ENCODE measurements around the gene AURKAIP1.

AURKAIP1 gene

DNA sequence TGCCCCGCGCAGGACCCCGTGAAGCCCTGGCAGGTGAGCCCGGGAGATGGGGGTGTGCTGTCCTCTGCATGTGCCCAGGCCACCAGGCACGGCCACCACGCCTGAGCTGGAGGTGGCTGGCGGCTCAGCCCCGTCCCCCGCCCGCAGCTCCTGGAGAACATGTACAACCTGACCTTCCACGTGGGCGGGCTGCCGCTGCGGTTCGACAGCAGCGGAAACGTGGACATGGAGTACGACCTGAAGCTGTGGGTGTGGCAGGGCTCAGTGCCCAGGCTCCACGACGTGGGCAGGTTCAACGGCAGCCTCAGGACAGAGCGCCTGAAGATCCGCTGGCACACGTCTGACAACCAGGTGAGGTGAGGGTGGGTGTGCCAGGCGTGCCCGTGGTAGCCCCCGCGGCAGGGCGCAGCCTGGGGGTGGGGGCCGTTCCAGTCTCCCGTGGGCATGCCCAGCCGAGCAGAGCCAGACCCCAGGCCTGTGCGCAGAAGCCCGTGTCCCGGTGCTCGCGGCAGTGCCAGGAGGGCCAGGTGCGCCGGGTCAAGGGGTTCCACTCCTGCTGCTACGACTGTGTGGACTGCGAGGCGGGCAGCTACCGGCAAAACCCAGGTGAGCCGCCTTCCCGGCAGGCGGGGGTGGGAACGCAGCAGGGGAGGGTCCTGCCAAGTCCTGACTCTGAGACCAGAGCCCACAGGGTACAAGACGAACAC is 42.1 kb downstream of the AURKAIP1 start:
- Histone ChIP-seq H3K4me3 (replicated peaks; ENCODE audit: insufficient read depth, low read length) (no peak overlapping the region), H3K27ac (replicated peaks) (no peak overlapping the region), H3K27me3 (ENCODE audit: insufficient read depth, poor library complexity, severe bottlenecking) (no peaks in the 10 kb centered on the region)
- DNase-seq (ENCODE audit: low read depth in 1 of 2, low spot score in 1 of 2) = no peak
- TF ChIP-seq, protein P1, sequence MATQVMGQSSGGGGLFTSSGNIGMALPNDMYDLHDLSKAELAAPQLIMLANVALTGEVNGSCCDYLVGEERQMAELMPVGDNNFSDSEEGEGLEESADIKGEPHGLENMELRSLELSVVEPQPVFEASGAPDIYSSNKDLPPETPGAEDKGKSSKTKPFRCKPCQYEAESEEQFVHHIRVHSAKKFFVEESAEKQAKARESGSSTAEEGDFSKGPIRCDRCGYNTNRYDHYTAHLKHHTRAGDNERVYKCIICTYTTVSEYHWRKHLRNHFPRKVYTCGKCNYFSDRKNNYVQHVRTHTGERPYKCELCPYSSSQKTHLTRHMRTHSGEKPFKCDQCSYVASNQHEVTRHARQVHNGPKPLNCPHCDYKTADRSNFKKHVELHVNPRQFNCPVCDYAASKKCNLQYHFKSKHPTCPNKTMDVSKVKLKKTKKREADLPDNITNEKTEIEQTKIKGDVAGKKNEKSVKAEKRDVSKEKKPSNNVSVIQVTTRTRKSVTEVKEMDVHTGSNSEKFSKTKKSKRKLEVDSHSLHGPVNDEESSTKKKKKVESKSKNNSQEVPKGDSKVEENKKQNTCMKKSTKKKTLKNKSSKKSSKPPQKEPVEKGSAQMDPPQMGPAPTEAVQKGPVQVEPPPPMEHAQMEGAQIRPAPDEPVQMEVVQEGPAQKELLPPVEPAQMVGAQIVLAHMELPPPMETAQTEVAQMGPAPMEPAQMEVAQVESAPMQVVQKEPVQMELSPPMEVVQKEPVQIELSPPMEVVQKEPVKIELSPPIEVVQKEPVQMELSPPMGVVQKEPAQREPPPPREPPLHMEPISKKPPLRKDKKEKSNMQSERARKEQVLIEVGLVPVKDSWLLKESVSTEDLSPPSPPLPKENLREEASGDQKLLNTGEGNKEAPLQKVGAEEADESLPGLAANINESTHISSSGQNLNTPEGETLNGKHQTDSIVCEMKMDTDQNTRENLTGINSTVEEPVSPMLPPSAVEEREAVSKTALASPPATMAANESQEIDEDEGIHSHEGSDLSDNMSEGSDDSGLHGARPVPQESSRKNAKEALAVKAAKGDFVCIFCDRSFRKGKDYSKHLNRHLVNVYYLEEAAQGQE (IDR thresholded peaks at IDR 0.05; ENCODE audit: insufficient replicate concordance, low read depth) = no peak
- peak; percentile 32; the same call in 1 of the 2 replicates for TF ChIP-seq POLR2AphosphoS5 (IDR thresholded peaks at IDR 0.05; ENCODE audit: low read depth)

DNA sequence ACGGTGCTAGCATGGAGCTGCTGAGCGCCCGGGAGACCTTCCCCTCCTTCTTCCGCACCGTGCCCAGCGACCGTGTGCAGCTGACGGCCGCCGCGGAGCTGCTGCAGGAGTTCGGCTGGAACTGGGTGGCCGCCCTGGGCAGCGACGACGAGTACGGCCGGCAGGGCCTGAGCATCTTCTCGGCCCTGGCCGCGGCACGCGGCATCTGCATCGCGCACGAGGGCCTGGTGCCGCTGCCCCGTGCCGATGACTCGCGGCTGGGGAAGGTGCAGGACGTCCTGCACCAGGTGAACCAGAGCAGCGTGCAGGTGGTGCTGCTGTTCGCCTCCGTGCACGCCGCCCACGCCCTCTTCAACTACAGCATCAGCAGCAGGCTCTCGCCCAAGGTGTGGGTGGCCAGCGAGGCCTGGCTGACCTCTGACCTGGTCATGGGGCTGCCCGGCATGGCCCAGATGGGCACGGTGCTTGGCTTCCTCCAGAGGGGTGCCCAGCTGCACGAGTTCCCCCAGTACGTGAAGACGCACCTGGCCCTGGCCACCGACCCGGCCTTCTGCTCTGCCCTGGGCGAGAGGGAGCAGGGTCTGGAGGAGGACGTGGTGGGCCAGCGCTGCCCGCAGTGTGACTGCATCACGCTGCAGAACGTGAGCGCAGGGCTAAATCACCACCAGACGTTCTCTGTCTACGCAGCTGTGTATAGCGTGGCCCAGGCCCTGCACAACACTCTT is 42.8 kb downstream of the AURKAIP1 start:
- Histone ChIP-seq H3K4me3 (replicated peaks; ENCODE audit: insufficient read depth, low read length) (no peak overlapping the region), H3K27me3 (ENCODE audit: insufficient read depth, poor library complexity, severe bottlenecking) (no peaks in the 10 kb centered on the region), H3K27ac (replicated peaks) (no peak overlapping the region)
- DNase-seq (ENCODE audit: low read depth in 1 of 2, low spot score in 1 of 2) = no peak
- TF ChIP-seq, protein P1 (IDR thresholded peaks at IDR 0.05; ENCODE audit: insufficient replicate concordance, low read depth) = no peak
- TF ChIP-seq POLR2AphosphoS5 (IDR thresholded peaks at IDR 0.05; ENCODE audit: low read depth) = 0 out of 2 replicates have a peak, but pooled peaks have one; percentile 14
- TF ChIP-seq, protein P2, sequence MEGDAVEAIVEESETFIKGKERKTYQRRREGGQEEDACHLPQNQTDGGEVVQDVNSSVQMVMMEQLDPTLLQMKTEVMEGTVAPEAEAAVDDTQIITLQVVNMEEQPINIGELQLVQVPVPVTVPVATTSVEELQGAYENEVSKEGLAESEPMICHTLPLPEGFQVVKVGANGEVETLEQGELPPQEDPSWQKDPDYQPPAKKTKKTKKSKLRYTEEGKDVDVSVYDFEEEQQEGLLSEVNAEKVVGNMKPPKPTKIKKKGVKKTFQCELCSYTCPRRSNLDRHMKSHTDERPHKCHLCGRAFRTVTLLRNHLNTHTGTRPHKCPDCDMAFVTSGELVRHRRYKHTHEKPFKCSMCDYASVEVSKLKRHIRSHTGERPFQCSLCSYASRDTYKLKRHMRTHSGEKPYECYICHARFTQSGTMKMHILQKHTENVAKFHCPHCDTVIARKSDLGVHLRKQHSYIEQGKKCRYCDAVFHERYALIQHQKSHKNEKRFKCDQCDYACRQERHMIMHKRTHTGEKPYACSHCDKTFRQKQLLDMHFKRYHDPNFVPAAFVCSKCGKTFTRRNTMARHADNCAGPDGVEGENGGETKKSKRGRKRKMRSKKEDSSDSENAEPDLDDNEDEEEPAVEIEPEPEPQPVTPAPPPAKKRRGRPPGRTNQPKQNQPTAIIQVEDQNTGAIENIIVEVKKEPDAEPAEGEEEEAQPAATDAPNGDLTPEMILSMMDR (IDR thresholded peaks at IDR 0.05; ENCODE audit: insufficient read depth, low read length) = no peak

DNA sequence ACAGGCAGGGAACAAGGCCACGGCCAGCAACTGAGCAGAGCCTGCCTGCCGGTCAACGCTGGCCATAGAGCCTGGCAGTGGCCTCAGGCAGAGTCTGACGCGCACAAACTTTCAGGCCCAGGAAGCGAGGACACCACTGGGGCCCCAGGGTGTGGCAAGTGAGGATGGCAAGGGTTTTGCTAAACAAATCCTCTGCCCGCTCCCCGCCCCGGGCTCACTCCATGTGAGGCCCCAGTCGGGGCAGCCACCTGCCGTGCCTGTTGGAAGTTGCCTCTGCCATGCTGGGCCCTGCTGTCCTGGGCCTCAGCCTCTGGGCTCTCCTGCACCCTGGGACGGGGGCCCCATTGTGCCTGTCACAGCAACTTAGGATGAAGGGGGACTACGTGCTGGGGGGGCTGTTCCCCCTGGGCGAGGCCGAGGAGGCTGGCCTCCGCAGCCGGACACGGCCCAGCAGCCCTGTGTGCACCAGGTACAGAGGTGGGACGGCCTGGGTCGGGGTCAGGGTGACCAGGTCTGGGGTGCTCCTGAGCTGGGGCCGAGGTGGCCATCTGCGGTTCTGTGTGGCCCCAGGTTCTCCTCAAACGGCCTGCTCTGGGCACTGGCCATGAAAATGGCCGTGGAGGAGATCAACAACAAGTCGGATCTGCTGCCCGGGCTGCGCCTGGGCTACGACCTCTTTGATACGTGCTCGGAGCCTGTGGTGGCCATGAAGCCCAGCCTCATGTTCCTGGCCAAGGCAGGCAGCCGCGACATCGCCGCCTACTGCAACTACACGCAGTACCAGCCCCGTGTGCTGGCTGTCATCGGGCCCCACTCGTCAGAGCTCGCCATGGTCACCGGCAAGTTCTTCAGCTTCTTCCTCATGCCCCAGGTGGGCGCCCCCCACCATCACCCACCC is 43.7 kb downstream of the AURKAIP1 start, which contains the start of gene TAS1R3:
Gene TAS1R3, plus strand, starts transcription at position 213 of the 898 bp plus-strand sequence. Its CDS starts 66 bp downstream, at position 279.
- Histone ChIP-seq H3K4me3 (replicated peaks; ENCODE audit: insufficient read depth, low read length) (no peak within 1 kb of the TSS), H3K27me3 (ENCODE audit: insufficient read depth, poor library complexity, severe bottlenecking) (no peaks in the 10 kb centered on the region), H3K27ac (replicated peaks) (0 out of 2 replicates have a peak within 1 kb of the TSS, but pooled peaks have one; percentile 13)
- peak in 1 of 2 experiments; percentile 25 for DNase-seq (ENCODE audit: low read depth in 1 of 2, low spot score in 1 of 2)
- TF ChIP-seq SPI1 (IDR thresholded peaks at IDR 0.05; ENCODE audit: borderline replicate concordance, low read depth) (no peak), POLR2AphosphoS5 (IDR thresholded peaks at IDR 0.05; ENCODE audit: low read depth) (no peak), GABPA (IDR thresholded peaks at IDR 0.05; ENCODE audit: low read depth) (no peak)
- TF ChIP-seq, protein P1 (IDR thresholded peaks at IDR 0.05; ENCODE audit: insufficient replicate concordance, low read depth) = no peak
- TF ChIP-seq, protein P2 (IDR thresholded peaks at IDR 0.05; ENCODE audit: insufficient read depth, low read length) = no peak

All from HL-60 (cell line).